HG02973 (cell line): ENCODE measurements around the gene PDZRN4.

Experiments
- ATAC-seq: cut with Tn5 transposase; IDR thresholded peaks from one replicate; pipeline ENCODE4 v1.9.1; 2021; ENCODE audit warnings: moderate library complexity; ENCODE audit not compliant: unreplicated experiment

The PDZRN4 gene

GRCh38 chr12:41348198-41348597 is 160.1 kb downstream of the PDZRN4 start:
- ATAC-seq = no peak

GRCh38 chr12:41356181-41356580 is 168.1 kb downstream of the PDZRN4 start:
- no peak for ATAC-seq

GRCh38 chr12:41361738-41362137 is 173.6 kb downstream of the PDZRN4 start:
- no peak for ATAC-seq

GRCh38 chr12:41362510-41362909 is 174.4 kb downstream of the PDZRN4 start:
- ATAC-seq = no peak

- ATAC-seq = no peak
Measured at GRCh38 chr12:41362931-41363330, 174.8 kb downstream of the PDZRN4 start.

GRCh38 chr12:41364211-41364610 is 176.1 kb downstream of the PDZRN4 start:
- ATAC-seq = no peak

- ATAC-seq = no peak
Measured at GRCh38 chr12:41365653-41366171, 177.6 kb downstream of the PDZRN4 start.

- no peak for ATAC-seq
Measured at GRCh38 chr12:41367726-41368405, 179.7 kb downstream of the PDZRN4 start.

- no peak for ATAC-seq
Measured at GRCh38 chr12:41380878-41381277, 192.8 kb downstream of the PDZRN4 start.

- ATAC-seq = no peak
Measured at GRCh38 chr12:41402801-41403200, 214.7 kb downstream of the PDZRN4 start.

GRCh38 chr12:41407232-41407799 is 219.2 kb downstream of the PDZRN4 start:
- no peak for ATAC-seq

GRCh38 chr12:41409628-41410027 is 221.5 kb downstream of the PDZRN4 start:
- no peak for ATAC-seq

GRCh38 chr12:41418586-41418985 is 230.5 kb downstream of the PDZRN4 start:
- no peak for ATAC-seq

- no peak for ATAC-seq
Measured at GRCh38 chr12:41419131-41419893, 231.2 kb downstream of the PDZRN4 start.

GRCh38 chr12:41424651-41425050 is 236.5 kb downstream of the PDZRN4 start:
- no peak for ATAC-seq

GRCh38 chr12:41433460-41433859 is 245.3 kb downstream of the PDZRN4 start:
- ATAC-seq = no peak

GRCh38 chr12:41436076-41436475 is 248.0 kb downstream of the PDZRN4 start:
- no peak for ATAC-seq

GRCh38 chr12:41437563-41437962 is 249.4 kb downstream of the PDZRN4 start:
- no peak for ATAC-seq

GRCh38 chr12:41438854-41439541 is 250.9 kb downstream of the PDZRN4 start:
- ATAC-seq = no peak

GRCh38 chr12:41439801-41440200 is 251.7 kb downstream of the PDZRN4 start:
- ATAC-seq = no peak

- ATAC-seq = no peak
Measured at GRCh38 chr12:41441180-41441579, 253.1 kb downstream of the PDZRN4 start.
